ENCODE data around the gene FAM50B.
"Not testable (repeated sequence)": the region's sequence is repeated elsewhere in the genome, so short reads cannot be mapped to it uniquely, and the experiment has no call there.

Gene FAM50B

GRCh38 chr6:3850451-3851203 lies 1.5 kb downstream of the FAM50B start:
- DNase-seq: peak; percentile 29

- DNase-seq: no peak
These were observed 2.7 kb downstream of the FAM50B start for GRCh38 chr6:3851839-3852238.

- no peak for DNase-seq
These were observed 3.2 kb downstream of the FAM50B start for GRCh38 chr6:3852391-3852790.

- no peak for DNase-seq
These were observed 6.7 kb downstream of the FAM50B start for GRCh38 chr6:3855866-3856265.

GRCh38 chr6:3856576-3856975 lies 7.4 kb downstream of the FAM50B start:
- no peak for DNase-seq

- DNase-seq: no peak
These were observed 8.6 kb downstream of the FAM50B start for GRCh38 chr6:3857468-3858456.

- DNase-seq: no peak
These were observed 10.8 kb downstream of the FAM50B start for GRCh38 chr6:3859878-3860552.

- no peak for DNase-seq
These were observed 12.3 kb downstream of the FAM50B start for GRCh38 chr6:3861424-3861823.

GRCh38 chr6:3862038-3862437 lies 12.9 kb downstream of the FAM50B start:
- no peak for DNase-seq

GRCh38 chr6:3863322-3863721 lies 14.1 kb downstream of the FAM50B start:
- not testable (repeated sequence) for DNase-seq

GRCh38 chr6:3865463-3865862 lies 16.3 kb downstream of the FAM50B start:
- DNase-seq: no peak

GRCh38 chr6:3867641-3868502 lies 18.7 kb downstream of the FAM50B start:
- DNase-seq: no peak

- no peak for DNase-seq
These were observed 19.4 kb downstream of the FAM50B start for GRCh38 chr6:3868544-3868943.

GRCh38 chr6:3869284-3869631 lies 20.1 kb downstream of the FAM50B start:
- DNase-seq: no peak

GRCh38 chr6:3869632-3870527 lies 20.7 kb downstream of the FAM50B start:
- DNase-seq: peak; percentile 8

- DNase-seq: no peak
These were observed 21.4 kb downstream of the FAM50B start for GRCh38 chr6:3870528-3870925.

GRCh38 chr6:3871515-3871914 lies 22.3 kb downstream of the FAM50B start:
- DNase-seq: no peak

GRCh38 chr6:3871939-3872338 lies 22.8 kb downstream of the FAM50B start:
- DNase-seq: no peak

- DNase-seq: no peak
These were observed 23.2 kb downstream of the FAM50B start for GRCh38 chr6:3872370-3872854.

GRCh38 chr6:3873051-3873450 lies 23.9 kb downstream of the FAM50B start:
- no peak for DNase-seq

GRCh38 chr6:3874069-3874468 lies 24.9 kb downstream of the FAM50B start:
- no peak for DNase-seq
